AG09309 (cell line): ENCODE results near the gene DHRSX.

Source experiments
- DNase-seq: peaks from one replicate; pipeline ENCODE4 v3.0.0-alpha.2; 2010; ENCODE audit warnings: low read depth
- H3K4me3 ChIP-seq: 2 replicates; pipeline ENCODE4 v1.5.1; 2011; ENCODE audit warnings: mild to moderate bottlenecking, low read depth, low read length, moderate library complexity; ENCODE audit not compliant: control insufficient read depth
- TF ChIP-seq, protein P1 (sequence below): IDR thresholded peaks from 2 replicates; pipeline ENCODE4 v1.5.1; 2011; ENCODE audit warnings: mild to moderate bottlenecking, low read depth, low read length, inconsistent platforms; ENCODE audit not compliant: insufficient read depth, control insufficient read depth; ENCODE audit errors: missing control alignments

DHRSX gene

DNA sequence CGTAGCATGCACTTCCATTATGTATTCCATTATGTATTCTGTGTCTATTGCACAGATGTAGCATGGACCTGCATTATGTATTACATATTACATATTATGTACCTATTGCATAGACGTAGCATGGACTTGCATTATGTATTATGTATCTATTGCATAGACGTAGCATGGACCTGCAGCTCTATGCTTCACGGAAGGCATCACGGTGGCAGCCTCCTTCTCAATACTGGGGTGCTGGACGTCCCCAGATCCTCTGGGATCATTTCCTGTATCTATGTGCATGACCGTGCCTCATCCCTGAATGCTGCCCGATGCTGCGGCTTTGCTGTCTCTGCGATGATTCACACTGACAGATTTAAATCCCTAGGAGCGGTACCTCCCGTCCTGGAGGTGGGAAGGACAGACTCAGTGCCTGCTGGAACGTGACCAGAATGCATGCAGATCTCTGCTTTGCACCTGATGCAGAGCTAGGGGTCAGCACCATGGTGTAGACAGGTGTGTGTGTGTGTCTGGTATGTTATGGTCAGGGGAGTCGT, 317.5 kb downstream of the DHRSX start:
- TF ChIP-seq, protein P1, sequence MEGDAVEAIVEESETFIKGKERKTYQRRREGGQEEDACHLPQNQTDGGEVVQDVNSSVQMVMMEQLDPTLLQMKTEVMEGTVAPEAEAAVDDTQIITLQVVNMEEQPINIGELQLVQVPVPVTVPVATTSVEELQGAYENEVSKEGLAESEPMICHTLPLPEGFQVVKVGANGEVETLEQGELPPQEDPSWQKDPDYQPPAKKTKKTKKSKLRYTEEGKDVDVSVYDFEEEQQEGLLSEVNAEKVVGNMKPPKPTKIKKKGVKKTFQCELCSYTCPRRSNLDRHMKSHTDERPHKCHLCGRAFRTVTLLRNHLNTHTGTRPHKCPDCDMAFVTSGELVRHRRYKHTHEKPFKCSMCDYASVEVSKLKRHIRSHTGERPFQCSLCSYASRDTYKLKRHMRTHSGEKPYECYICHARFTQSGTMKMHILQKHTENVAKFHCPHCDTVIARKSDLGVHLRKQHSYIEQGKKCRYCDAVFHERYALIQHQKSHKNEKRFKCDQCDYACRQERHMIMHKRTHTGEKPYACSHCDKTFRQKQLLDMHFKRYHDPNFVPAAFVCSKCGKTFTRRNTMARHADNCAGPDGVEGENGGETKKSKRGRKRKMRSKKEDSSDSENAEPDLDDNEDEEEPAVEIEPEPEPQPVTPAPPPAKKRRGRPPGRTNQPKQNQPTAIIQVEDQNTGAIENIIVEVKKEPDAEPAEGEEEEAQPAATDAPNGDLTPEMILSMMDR = no peak
- no peak for DNase-seq
- H3K4me3 ChIP-seq = no peak overlapping the region

- DNase-seq = no peak
- TF ChIP-seq, protein P1 = no peak
- H3K4me3 ChIP-seq = no peak overlapping the region
Measured at GRCh38 chrX:2177541-2177940, 323.2 kb downstream of the DHRSX start.

GRCh38 chrX:2176733-2177132, 324.0 kb downstream of the DHRSX start:
- TF ChIP-seq, protein P1 = no peak
- no peak overlapping the region for H3K4me3 ChIP-seq
- DNase-seq = no peak

DNA sequence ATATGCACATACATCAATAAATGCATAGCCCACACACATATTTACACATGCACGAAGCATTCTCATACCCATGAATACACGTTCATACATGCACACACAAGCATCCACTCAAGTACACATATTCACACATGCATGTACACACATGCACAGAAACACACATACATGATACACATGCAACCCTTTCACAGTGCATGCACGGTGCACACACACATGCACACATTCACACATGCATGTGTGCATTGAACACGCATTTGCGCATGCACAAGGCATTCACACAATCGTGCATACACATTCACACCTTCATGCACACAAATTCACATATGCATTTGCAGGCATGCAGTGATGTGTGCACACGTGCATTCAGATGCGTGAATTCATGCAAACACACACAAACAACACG, 324.5 kb downstream of the DHRSX start:
- no peak for DNase-seq
- no peak overlapping the region for H3K4me3 ChIP-seq
- TF ChIP-seq, protein P1 = no peak

- TF ChIP-seq, protein P1 = no peak
- no peak overlapping the region for H3K4me3 ChIP-seq
- no peak for DNase-seq
Measured at GRCh38 chrX:2172359-2172758, 328.4 kb downstream of the DHRSX start.
